SH-SY5Y (cell line): ENCODE measurements around the gene RGS9.

Experiments
- GATA2 ChIP-seq: IDR thresholded peaks from 2 replicates; pipeline ENCODE4 v1.6.1; 2011; ENCODE audit warnings: mild to moderate bottlenecking, low read depth, low read length
- GATA3 ChIP-seq: IDR thresholded peaks from 2 replicates; pipeline ENCODE4 v1.6.1; 2011; ENCODE audit warnings: low read depth, mild to moderate bottlenecking, low read length, moderate library complexity

DNA sequence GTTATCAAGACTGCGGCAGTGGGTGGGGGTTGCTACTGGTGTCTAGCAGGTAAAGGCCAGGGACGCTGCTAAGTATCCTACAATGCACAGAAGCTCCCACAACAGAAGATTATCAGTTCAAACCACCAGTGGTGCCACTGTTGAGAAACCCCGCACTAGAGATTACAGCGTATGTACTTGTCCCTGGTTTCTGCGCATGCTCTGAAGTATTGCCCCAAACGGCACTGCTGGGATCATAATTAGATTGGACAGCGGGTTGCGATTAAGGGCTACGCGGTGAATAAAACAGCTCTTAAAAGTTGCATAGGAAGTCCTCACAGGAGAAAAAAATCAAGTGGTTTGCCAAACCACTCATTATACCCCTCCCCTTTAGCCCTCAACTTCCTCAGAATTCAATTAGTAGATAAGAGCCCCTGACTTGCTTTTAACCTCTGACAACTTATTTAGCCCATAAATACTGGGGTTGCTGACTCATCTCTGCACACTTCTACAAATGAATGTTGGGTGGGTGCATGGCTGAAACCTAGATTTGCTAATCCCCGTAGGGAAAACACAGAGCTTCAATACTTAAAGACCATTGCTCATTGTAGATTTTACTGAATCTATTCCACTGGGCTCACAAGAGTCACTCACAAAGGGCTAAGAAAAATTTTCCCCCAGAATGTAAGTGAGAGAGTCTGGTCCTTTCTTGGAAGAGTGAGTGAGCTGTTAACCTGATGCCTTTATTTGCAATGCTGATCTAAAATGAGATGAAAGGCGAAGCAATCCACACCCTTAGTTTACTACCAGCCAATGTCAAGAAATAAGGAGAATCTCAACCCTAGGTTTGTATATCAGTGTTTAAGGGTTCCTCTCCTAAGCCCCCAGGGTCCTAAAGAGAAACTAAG is 91.8 kb downstream of the RGS9 start:
- TF ChIP-seq GATA2 (no peak; the same call in none of the 2 replicates), GATA3 (no peak)
